HepG2 (cell line): ENCODE data around the gene BOLL.
"Not testable (repeated sequence)": the region's sequence is repeated elsewhere in the genome, so short reads cannot be mapped to it uniquely, and the experiment has no call there.

Source experiments
- EZH2 ChIP-seq: conservative IDR thresholded peaks from 2 replicates; pipeline ENCODE4 v1.6.1; 2012; ENCODE audit warnings: mild to moderate bottlenecking, low read depth, low read length, moderate library complexity
- ZNF333 ChIP-seq: sonication (generic); formaldehyde crosslinking; IDR thresholded peaks from 2 replicates; pipeline ENCODE4 v1.4.0; 2020; ENCODE audit warnings: mild to moderate bottlenecking, missing genetic modification reagents, borderline replicate concordance
- TF ChIP-seq, protein P1 (sequence below): sonication (generic); formaldehyde crosslinking; IDR thresholded peaks from 2 replicates; pipeline ENCODE4 v1.5.0; 2020; ENCODE audit warnings: mild to moderate bottlenecking, missing genetic modification reagents, moderate library complexity

DNA sequence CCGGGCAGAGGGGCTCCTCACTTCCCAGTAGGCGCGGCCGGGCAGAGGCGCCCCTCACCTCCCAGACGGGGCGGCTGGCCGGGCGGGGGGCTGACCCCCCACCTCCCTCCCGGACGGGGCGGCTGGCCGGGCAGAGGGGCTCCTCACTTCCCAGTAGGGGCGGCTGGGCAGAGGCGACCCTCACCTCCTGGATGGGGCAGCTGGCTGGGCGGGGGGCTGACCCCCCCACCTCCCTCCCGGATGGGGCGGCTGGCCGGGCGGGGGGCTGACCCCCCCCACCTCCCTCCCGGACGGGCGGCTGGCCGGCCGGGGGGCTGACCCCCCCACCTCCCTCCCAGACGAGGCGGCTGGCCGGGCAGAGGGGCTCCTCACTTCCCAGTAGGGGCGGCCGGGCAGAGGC, 89.1 kb downstream of the BOLL start:
- not testable (repeated sequence) for TF ChIP-seq EZH2; ZNF333 (CRISPR knock-in tag)
- TF ChIP-seq, protein P1, sequence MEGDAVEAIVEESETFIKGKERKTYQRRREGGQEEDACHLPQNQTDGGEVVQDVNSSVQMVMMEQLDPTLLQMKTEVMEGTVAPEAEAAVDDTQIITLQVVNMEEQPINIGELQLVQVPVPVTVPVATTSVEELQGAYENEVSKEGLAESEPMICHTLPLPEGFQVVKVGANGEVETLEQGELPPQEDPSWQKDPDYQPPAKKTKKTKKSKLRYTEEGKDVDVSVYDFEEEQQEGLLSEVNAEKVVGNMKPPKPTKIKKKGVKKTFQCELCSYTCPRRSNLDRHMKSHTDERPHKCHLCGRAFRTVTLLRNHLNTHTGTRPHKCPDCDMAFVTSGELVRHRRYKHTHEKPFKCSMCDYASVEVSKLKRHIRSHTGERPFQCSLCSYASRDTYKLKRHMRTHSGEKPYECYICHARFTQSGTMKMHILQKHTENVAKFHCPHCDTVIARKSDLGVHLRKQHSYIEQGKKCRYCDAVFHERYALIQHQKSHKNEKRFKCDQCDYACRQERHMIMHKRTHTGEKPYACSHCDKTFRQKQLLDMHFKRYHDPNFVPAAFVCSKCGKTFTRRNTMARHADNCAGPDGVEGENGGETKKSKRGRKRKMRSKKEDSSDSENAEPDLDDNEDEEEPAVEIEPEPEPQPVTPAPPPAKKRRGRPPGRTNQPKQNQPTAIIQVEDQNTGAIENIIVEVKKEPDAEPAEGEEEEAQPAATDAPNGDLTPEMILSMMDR (CRISPR knock-in tag): not testable (repeated sequence)
